NCI-H2081 (cell line): ENCODE measurements around the gene GABARAPL1.
A peak's percentile ranks its signal among the peaks of the same experiment; 100 is the strongest.

Source experiments
- DNase-seq, 2 experiments: peaks; one replicate each; lab custom pipeline; 2025; lab: John Stamatoyannopoulos, UW

Gene GABARAPL1

DNA sequence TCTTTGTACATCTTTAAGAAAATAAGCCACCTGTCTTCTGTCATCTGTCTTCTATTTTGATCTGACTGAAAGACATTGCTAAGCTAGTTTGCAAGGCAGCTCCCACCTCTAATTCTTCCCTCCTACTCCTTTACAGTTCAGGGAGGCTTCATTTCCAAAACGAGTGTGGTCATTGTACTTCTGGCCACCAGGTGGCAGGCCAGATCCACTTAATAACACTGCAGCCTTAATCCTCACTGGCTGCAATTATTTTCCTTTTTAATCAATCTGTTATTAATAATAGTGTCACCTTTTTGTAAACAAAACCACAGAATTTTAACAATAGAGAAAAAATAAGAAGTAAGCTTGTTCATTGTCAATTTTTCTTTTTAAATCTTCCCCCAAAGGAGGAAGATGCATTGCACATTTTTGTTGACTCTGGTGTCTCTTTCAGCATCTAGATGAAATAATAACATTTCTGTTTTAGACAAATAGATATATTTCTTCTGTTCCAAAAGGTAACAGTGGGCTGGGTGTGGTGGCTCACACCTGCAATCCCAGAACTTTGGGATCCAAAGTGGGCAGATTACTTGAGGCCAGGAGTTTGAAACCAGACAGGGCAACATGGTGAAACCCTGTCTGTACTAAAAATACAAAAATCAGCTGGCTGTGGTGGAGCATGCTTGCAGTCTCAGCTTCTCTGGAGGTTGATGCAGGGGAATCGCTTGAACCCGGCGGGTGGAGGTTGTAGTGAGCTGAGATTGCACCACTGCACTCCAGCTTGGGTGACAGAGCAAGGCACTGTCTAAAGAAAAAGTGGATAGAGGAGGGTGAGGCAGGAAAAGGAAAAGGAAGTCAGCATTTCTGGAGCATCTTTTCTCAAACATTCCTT lies 23.3 kb downstream of the GABARAPL1 start:
- DNase-seq: peak; percentile 13 to 18

DNA sequence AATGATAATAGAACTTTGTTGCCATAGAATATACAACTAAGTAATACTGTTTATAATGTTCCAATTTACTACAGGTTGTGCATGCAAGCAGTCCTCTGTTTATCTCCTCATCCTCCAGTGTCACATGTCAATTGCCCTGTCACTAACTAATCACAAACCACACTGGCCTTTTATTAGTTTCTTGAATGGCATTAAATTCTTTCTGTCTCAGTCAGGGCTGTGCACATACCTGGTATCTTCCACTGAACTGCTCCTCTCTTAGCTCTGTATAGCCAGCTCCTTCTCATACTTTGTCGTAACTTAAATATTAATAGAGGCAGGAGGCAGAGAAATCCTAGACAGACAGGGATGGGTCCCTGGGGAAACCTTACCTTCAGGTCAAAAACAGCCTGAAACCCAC lies 24.0 kb downstream of the GABARAPL1 start:
- DNase-seq: no peak

DNA sequence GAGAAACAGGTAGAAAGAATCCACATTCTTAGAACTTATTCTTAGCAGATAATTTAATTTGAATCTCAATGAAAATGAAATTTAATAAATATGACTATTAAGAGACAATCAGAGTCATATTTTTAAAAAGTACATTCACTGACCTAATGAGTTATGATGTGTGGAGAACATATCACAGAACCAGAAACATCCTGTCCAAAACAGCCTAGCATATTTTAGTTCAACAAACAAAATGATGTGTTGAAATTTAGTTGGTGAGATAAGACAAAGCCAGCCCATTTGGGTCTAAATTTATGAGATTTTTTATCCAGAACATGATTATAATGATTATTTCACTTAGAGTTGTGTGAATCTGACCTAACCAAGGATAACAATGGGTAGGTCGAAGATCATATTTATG lies 25.8 kb downstream of the GABARAPL1 start:
- DNase-seq: no peak

DNA sequence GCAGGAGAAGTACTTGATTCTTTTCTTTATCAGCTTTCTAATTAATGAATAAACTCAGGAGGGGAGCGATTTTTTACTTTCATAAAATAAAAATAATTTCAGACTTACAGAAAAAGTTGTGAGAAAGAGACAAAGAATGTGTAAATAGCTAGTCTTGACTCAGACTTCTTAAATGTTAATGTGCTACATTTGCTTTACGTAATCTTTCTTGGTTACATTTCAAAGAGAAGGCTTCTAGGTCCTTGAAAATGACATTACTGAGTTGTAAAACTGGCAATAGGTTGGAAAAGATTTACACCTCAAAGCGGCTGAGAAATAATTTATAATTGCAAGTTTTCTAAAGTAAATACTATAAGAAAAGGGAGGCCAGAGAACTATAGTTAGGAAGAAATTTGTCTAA lies 28.6 kb downstream of the GABARAPL1 start:
- no peak for DNase-seq

DNA sequence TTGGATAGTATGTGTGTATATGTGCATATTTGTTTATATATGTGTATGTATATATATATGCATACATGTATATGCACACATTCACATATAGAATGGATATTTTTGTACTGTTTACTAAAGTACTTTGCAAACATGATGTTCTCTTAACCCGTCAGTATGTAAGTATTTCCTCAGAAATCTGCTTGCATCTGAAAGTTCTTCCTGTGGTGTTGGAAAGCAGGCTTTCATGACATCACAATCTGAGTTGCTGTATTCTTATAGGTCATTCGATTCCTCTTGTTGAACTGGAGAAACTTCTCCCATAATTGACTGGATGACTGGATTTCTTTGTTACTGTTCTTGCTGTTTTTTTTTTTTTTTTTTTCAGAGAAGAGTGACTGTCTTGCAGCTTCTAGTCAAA lies 29.1 kb downstream of the GABARAPL1 start:
- no peak for DNase-seq

GRCh38 chr12:10242539-10242938 lies 29.9 kb downstream of the GABARAPL1 start:
- DNase-seq: no peak

DNA sequence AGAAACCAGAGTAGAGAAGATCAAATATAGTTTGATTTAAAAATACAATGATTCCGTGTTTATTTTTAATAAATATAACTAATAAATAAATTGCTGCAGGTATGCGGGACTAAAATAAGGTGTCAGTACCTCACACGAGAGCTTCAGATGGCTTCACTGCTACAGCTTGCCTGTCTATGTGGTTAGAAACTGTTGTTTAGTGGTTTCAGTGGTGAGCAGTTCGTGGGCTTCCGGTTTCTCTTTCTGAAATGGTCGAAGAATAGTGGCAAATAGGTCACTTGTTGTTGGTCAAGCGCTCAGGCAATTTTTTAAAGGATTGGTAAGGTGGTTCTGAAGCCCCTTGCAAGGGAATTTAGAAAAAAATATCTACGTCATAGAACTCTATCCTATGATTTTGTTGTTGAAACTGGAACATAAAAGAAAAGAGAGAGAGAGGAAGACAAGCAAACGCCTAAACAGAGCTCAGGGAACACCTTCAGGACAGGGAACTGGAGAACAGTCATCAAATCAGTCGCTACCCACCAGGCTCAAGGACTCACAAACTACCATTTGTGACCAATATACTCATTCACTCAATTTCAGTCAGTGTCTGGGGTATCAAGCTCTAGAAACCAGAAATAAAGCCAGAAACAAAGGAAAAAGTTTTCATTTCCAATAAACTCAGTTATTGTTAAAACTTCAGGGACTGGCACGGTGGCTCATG lies 31.3 kb downstream of the GABARAPL1 start:
- DNase-seq: no peak

DNA sequence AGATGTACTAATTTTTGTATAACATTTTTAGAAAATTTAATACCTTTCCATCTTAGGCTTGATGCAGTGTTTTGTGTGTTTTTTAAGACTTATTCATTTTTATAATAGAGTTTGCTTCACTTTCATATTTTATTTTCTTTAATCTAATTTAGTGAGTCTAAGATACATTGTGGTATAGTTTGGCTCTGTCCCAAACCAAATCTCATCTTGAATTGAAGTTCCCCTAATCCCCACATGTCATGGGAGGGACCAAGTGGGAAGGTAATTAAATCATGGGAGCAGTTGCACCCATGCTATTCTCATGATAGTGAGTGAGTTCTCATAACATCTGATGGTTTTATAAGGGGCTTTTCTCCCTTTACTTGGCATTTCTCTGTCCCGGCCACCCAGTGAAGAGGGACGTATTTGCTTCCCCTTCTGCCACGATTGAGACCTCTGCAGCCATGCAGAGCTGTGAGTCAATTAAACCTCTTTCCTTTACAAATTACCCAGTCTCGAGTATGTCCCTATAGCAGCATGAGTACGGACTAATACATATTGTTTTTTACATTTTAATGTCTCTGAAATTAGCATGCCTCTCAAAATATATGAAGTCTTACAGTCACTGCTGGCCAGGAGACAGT lies 34.9 kb downstream of the GABARAPL1 start:
- no peak for DNase-seq

GRCh38 chr12:10249690-10250455 lies 37.2 kb downstream of the GABARAPL1 start:
- DNase-seq: no peak

- no peak for DNase-seq
These were observed 39.0 kb downstream of the GABARAPL1 start for GRCh38 chr12:10251669-10252068.

DNA sequence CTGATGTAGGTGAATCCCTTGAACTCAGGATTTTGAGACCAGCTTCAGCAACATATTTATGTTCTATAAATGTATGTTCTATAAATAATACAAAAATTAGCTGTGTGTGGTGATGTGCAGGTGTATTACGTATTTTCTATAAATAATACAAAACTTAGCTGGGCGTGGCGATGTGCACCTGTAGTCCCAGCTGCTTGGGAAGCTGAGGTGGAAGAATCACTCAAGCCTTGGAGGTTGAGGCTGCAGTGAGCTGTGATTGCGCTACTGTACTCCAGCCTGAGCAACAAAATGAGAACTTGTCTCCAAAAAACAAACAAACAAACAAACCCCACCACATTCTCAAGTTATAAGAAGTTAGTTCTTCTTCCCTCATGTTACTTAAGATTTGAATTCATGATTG lies 39.5 kb downstream of the GABARAPL1 start:
- DNase-seq: no peak

- no peak for DNase-seq
These were observed 43.4 kb downstream of the GABARAPL1 start for GRCh38 chr12:10256064-10256463.

- DNase-seq: no peak
These were observed 48.2 kb downstream of the GABARAPL1 start for GRCh38 chr12:10260927-10261326.

DNA sequence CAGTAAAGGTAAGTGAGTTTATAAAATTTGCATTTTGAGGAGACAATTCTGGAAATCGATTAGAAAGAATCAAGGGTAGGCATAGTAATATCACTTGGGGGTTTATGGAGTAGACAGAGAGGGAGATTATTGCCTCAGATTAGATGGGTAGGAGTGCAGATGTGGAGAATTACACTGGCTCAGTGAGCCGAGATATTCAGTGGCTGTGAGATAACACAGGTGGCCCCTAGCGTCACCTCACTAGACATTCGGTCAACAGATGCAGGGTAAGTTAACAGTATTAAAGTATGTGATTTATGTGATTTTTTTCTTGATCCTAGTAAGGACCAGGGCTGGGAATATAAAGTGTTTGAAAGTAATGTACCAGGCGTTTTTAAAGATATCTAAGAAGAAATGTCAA lies 55.4 kb downstream of the GABARAPL1 start:
- no peak for DNase-seq

GRCh38 chr12:10272467-10272866 lies 59.8 kb downstream of the GABARAPL1 start:
- no peak for DNase-seq
